Measurements from ENCODE around the gene C9orf152. TPM values are rescaled to one million over a fixed set of nuclear protein-coding genes. Genes with fewer than 3 reads are reported as not detected.

C9orf152 gene
- polyA plus RNA-seq, 1 donor from 2014 or later = not detected

DNA sequence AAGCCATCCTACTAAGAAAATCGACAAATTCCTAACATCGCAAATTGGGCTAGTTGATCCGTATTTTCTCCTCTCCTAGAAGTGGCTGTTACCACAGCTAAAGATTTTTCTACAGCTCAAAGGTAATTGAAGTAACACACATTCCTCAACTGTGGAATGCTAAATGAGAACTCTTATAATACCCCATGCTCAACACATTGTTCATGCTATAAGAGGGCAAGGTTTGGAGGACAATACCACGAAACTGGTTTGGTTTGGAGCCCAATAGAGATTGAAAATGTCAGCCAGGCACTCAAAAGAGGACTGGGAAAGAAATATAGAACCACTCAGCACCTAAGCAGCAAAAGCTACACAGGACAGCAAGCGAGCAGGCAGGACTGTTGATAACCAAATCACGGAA, 38.3 kb upstream of the C9orf152 start:
- no peak overlapping the region for H3K4me3 ChIP-seq (ENCODE audit: low read length)
- H3F3A ChIP-seq (ENCODE audit: insufficient read depth, low read length, poor library complexity, severe bottlenecking) = no peaks in the 10 kb centered on the region
- no peaks in the 10 kb centered on the region for H3K9me3 ChIP-seq (ENCODE audit: low read length)
- H3K79me2 ChIP-seq (replicated peaks; ENCODE audit: insufficient read depth, low read length) = no peaks in the 10 kb centered on the region
- no peak overlapping the region for H2AFZ ChIP-seq (ENCODE audit: low read depth, low read length)
- H3K4me2 ChIP-seq (ENCODE audit: low read length) = no peak overlapping the region
- H3K27me3 ChIP-seq (ENCODE audit: insufficient read depth, low read depth, low read length) = no peaks in the 10 kb centered on the region
- TF ChIP-seq EP300 (conservative IDR thresholded peaks at IDR 0.05; ENCODE audit: poor library complexity, severe bottlenecking) (no peak), SMC3 (conservative IDR thresholded peaks at IDR 0.05; ENCODE audit: poor library complexity) (no peak), RAD21 (conservative IDR thresholded peaks at IDR 0.05) (no peak), MXI1 (conservative IDR thresholded peaks at IDR 0.05; ENCODE audit: poor library complexity, severe bottlenecking) (no peak), EZH2 (IDR thresholded peaks at IDR 0.05; ENCODE audit: borderline replicate concordance, insufficient read depth, low read length, poor library complexity, severe bottlenecking) (no peak), POLR2AphosphoS5 (IDR thresholded peaks at IDR 0.05) (no peak), TAF1 (IDR thresholded peaks at IDR 0.05; ENCODE audit: low read depth) (no peak)
- TF ChIP-seq, protein P1, sequence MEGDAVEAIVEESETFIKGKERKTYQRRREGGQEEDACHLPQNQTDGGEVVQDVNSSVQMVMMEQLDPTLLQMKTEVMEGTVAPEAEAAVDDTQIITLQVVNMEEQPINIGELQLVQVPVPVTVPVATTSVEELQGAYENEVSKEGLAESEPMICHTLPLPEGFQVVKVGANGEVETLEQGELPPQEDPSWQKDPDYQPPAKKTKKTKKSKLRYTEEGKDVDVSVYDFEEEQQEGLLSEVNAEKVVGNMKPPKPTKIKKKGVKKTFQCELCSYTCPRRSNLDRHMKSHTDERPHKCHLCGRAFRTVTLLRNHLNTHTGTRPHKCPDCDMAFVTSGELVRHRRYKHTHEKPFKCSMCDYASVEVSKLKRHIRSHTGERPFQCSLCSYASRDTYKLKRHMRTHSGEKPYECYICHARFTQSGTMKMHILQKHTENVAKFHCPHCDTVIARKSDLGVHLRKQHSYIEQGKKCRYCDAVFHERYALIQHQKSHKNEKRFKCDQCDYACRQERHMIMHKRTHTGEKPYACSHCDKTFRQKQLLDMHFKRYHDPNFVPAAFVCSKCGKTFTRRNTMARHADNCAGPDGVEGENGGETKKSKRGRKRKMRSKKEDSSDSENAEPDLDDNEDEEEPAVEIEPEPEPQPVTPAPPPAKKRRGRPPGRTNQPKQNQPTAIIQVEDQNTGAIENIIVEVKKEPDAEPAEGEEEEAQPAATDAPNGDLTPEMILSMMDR (IDR thresholded peaks at IDR 0.05; ENCODE audit: poor library complexity, severe bottlenecking) = no peak
- TF ChIP-seq, protein P2, sequence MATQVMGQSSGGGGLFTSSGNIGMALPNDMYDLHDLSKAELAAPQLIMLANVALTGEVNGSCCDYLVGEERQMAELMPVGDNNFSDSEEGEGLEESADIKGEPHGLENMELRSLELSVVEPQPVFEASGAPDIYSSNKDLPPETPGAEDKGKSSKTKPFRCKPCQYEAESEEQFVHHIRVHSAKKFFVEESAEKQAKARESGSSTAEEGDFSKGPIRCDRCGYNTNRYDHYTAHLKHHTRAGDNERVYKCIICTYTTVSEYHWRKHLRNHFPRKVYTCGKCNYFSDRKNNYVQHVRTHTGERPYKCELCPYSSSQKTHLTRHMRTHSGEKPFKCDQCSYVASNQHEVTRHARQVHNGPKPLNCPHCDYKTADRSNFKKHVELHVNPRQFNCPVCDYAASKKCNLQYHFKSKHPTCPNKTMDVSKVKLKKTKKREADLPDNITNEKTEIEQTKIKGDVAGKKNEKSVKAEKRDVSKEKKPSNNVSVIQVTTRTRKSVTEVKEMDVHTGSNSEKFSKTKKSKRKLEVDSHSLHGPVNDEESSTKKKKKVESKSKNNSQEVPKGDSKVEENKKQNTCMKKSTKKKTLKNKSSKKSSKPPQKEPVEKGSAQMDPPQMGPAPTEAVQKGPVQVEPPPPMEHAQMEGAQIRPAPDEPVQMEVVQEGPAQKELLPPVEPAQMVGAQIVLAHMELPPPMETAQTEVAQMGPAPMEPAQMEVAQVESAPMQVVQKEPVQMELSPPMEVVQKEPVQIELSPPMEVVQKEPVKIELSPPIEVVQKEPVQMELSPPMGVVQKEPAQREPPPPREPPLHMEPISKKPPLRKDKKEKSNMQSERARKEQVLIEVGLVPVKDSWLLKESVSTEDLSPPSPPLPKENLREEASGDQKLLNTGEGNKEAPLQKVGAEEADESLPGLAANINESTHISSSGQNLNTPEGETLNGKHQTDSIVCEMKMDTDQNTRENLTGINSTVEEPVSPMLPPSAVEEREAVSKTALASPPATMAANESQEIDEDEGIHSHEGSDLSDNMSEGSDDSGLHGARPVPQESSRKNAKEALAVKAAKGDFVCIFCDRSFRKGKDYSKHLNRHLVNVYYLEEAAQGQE (IDR thresholded peaks at IDR 0.05; ENCODE audit: borderline replicate concordance) = no peak
- H3K9me2 ChIP-seq (ENCODE audit: insufficient read depth, low read length) = no peaks in the 10 kb centered on the region
- no peak overlapping the region for H3K9ac ChIP-seq (ENCODE audit: low read length)
- no peak overlapping the region for H3K27ac ChIP-seq (ENCODE audit: low read length)
- H4K20me1 ChIP-seq (ENCODE audit: insufficient read depth) = no peaks in the 10 kb centered on the region
- H3K36me3 ChIP-seq (ENCODE audit: insufficient read depth, low read length) = peaks cover 9% of the 10 kb centered on the region

DNA sequence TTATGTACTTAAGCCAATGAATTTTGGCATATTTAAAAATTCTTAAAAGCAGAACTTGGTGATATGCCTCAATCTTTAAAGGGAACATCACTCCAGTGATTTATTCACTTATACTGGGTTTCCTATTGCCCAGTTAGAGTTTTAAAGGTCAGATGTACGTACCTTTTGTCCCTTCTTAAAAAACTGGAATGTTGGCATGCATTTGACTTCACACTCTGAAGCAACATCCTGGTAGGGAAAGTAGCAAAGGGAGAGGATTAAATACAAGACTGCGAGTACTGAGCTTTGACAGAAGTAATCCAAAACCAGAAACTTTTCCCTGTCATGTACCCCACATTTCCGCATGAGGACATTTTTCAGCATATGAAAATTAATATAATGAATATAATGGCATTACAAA, 36.7 kb upstream of the C9orf152 start:
- Histone ChIP-seq H3K9me2 (ENCODE audit: insufficient read depth, low read length) (no peaks in the 10 kb centered on the region), H3F3A (ENCODE audit: insufficient read depth, low read length, poor library complexity, severe bottlenecking) (no peaks in the 10 kb centered on the region), H4K20me1 (ENCODE audit: insufficient read depth) (no peaks in the 10 kb centered on the region), H2AFZ (ENCODE audit: low read depth, low read length) (no peak overlapping the region), H3K9me3 (ENCODE audit: low read length) (no peaks in the 10 kb centered on the region), H3K36me3 (ENCODE audit: insufficient read depth, low read length) (peaks cover 9% of the 10 kb centered on the region), H3K4me3 (ENCODE audit: low read length) (no peak overlapping the region), H3K27me3 (ENCODE audit: insufficient read depth, low read depth, low read length) (no peaks in the 10 kb centered on the region), H3K79me2 (replicated peaks; ENCODE audit: insufficient read depth, low read length) (no peaks in the 10 kb centered on the region), H3K27ac (ENCODE audit: low read length) (no peak overlapping the region), H3K9ac (ENCODE audit: low read length) (no peak overlapping the region), H3K4me2 (ENCODE audit: low read length) (no peak overlapping the region)
- no peak for TF ChIP-seq EZH2 (IDR thresholded peaks at IDR 0.05; ENCODE audit: borderline replicate concordance, insufficient read depth, low read length, poor library complexity, severe bottlenecking)
- TF ChIP-seq, protein P1 (IDR thresholded peaks at IDR 0.05; ENCODE audit: poor library complexity, severe bottlenecking) = no peak
- TF ChIP-seq RAD21 (conservative IDR thresholded peaks at IDR 0.05) = no peak
- TF ChIP-seq, protein P2 (IDR thresholded peaks at IDR 0.05; ENCODE audit: borderline replicate concordance) = no peak
- TF ChIP-seq TAF1 (IDR thresholded peaks at IDR 0.05; ENCODE audit: low read depth) = no peak
- no peak for TF ChIP-seq MXI1 (conservative IDR thresholded peaks at IDR 0.05; ENCODE audit: poor library complexity, severe bottlenecking)
- TF ChIP-seq SMC3 (conservative IDR thresholded peaks at IDR 0.05; ENCODE audit: poor library complexity) = no peak
- no peak for TF ChIP-seq EP300 (conservative IDR thresholded peaks at IDR 0.05; ENCODE audit: poor library complexity, severe bottlenecking)
- no peak for TF ChIP-seq POLR2AphosphoS5 (IDR thresholded peaks at IDR 0.05)
